ENCODE results near the gene PKP3. TPM values are rescaled to one million over a fixed set of nuclear protein-coding genes. Genes with fewer than 3 reads are reported as not detected.

PKP3 gene
- total and polyA plus RNA-seq, 9 of the 15 experiments (the other 6 are each of a cell fraction or from before 2014, with no cell fraction given), result 0.11 to 110 (median 30.7) TPM

DNA sequence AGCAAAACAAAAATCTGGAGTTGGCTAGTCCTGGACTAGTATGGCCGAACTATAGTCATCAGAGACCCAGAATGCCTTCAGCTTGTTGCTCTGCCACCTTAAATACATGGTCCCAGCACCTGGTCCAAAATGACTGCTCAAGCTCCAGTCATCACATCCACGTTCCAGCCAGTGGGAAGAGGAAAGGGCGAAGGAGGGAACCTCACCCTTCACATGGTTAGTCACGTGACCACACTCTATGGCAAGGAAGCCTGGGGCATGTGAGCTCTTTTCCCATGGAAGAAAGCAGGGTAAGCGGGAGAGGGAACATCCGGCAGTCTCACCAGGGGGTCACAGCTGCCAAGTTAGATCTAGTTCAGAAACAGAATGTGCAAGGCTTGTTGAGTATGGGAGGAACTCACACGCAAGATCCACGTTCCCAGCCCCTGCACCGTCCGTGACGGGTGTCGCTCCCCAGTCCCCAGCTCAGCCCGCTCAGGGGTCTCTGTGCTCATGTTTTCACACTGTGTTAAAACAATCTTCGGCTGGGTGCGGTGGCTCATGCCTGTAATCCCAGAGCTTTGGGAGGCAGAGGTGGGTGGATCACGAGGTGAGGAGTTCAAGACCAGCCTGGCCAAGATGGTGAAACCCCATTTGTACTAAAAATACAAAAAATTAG lies 49.7 kb downstream of the PKP3 start (continued):
- TF ChIP-seq, protein P1, sequence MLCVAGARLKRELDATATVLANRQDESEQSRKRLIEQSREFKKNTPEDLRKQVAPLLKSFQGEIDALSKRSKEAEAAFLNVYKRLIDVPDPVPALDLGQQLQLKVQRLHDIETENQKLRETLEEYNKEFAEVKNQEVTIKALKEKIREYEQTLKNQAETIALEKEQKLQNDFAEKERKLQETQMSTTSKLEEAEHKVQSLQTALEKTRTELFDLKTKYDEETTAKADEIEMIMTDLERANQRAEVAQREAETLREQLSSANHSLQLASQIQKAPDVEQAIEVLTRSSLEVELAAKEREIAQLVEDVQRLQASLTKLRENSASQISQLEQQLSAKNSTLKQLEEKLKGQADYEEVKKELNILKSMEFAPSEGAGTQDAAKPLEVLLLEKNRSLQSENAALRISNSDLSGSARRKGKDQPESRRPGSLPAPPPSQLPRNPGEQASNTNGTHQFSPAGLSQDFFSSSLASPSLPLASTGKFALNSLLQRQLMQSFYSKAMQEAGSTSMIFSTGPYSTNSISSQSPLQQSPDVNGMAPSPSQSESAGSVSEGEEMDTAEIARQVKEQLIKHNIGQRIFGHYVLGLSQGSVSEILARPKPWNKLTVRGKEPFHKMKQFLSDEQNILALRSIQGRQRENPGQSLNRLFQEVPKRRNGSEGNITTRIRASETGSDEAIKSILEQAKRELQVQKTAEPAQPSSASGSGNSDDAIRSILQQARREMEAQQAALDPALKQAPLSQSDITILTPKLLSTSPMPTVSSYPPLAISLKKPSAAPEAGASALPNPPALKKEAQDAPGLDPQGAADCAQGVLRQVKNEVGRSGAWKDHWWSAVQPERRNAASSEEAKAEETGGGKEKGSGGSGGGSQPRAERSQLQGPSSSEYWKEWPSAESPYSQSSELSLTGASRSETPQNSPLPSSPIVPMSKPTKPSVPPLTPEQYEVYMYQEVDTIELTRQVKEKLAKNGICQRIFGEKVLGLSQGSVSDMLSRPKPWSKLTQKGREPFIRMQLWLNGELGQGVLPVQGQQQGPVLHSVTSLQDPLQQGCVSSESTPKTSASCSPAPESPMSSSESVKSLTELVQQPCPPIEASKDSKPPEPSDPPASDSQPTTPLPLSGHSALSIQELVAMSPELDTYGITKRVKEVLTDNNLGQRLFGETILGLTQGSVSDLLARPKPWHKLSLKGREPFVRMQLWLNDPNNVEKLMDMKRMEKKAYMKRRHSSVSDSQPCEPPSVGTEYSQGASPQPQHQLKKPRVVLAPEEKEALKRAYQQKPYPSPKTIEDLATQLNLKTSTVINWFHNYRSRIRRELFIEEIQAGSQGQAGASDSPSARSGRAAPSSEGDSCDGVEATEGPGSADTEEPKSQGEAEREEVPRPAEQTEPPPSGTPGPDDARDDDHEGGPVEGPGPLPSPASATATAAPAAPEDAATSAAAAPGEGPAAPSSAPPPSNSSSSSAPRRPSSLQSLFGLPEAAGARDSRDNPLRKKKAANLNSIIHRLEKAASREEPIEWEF (CRISPR knock-in tag; IDR thresholded peaks at IDR 0.05), result no peak
- no peak for TF ChIP-seq TEAD2 (tag; IDR thresholded peaks at IDR 0.05)
- 0 out of 2 replicates have a peak, but pooled peaks have one; percentile 16 for TF ChIP-seq SMAD4 (CRISPR knock-in tag; conservative IDR thresholded peaks at IDR 0.05)
- TF ChIP-seq, protein P2, sequence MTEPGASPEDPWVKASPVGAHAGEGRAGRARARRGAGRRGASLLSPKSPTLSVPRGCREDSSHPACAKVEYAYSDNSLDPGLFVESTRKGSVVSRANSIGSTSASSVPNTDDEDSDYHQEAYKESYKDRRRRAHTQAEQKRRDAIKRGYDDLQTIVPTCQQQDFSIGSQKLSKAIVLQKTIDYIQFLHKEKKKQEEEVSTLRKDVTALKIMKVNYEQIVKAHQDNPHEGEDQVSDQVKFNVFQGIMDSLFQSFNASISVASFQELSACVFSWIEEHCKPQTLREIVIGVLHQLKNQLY (CRISPR knock-in tag; conservative IDR thresholded peaks at IDR 0.05), result no peak
- TF ChIP-seq KHSRP (IDR thresholded peaks at IDR 0.05), result no peak
- peak; percentile 84 for TF ChIP-seq RAD51 (IDR thresholded peaks at IDR 0.05; ENCODE audit: borderline replicate concordance, low read depth)
- no peak for TF ChIP-seq ETV1 (tag; conservative IDR thresholded peaks at IDR 0.05; ENCODE audit: low read depth)

Data from K562 (cell line).